HG02610 (cell line): ENCODE measurements around the gene PPP2R5B.
"Not testable (repeated sequence)": the region's sequence is repeated elsewhere in the genome, so short reads cannot be mapped to it uniquely, and the experiment has no call there.

Experiments
- ATAC-seq: cut with Tn5 transposase; IDR thresholded peaks from one replicate; pipeline ENCODE4 v1.9.1; 2021; ENCODE audit warnings: mild to moderate bottlenecking, moderate library complexity; ENCODE audit not compliant: unreplicated experiment

Gene PPP2R5B

DNA sequence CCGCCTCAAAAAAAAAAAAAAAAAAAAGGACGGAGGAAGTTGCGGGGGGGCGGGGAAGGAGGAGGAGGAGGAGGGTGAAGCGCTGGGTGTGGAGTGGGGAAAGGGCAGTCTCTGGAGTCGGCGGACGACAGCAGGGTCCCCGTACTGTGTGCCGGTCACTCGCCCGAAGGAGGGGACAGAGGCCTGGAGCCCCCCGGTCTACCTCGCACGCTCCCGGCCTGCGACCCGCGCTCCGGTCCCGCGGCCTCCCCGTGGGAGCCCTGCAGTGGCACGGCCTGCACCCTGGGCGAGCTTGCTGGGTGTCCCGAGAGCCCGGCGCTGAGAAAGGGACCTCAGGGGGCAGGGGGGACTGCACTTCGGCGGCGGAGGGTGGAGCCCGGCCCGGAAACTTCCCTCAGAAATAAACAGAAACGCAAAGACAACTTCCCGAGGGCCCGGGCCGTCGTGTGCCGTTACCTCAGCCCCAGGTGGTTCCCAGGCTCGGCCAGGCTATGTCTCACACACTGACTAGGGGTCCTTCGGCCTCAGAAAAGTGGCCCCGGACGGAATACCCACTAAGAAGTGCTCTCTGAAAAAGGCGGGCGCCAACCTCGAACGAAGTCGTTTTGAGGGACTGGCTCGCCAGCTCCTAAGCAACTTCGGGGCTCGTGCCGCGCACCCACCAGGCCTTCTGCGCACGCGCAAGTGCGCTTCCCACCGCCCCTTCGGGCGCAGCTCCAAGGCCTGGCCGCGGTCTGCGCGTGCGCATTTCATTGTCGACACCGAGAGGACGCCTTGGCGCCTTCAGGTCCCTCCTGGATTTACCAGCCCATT is 47.1 kb downstream of the PPP2R5B start, which contains the start of gene MAJIN:
Gene MAJIN (minus strand): TSS at position 688 of the 813 bp plus-strand sequence. CDS start 12,703 bp downstream, outside the sequence.
- ATAC-seq: no peak

DNA sequence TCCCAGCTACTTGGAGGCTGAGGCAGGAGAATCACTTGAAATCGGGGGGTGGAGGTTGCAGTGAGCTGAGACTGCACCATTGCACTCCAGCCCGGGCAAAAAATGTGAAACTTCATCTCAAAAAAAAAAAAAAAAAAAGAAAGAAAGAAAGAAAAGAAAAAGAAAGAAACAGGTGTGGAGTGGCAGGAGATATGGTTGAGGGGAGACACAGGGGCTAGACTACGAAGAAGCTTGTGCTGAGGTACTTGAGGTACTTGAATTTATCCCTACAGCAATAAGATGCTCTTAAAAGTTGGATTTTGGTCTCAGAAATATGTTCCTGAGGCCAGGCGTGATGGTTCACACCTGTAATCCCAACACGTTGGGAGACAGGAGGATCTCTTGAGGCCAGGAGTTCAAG is 49.6 kb downstream of the PPP2R5B start:
- ATAC-seq: no peak

DNA sequence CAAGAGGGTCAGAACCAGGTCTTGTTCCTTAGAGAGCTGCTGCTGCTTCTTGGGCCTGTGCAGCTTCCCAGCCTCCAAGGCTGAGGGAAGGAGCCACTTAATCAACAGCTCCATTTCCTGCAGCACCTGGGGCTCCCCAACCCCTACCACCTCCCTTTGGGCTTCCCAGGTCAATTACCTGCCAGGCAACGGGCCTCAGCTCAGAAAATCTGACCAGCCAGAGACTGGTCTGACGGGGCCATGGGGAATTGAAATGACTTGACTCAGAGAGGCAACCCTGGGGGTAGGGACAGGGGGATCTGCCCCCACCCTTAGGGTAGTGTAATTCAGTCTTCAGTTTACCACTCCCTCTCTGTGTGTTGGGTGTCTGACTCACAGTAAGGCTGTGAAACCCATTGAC is 52.2 kb downstream of the PPP2R5B start:
- ATAC-seq: no peak

DNA sequence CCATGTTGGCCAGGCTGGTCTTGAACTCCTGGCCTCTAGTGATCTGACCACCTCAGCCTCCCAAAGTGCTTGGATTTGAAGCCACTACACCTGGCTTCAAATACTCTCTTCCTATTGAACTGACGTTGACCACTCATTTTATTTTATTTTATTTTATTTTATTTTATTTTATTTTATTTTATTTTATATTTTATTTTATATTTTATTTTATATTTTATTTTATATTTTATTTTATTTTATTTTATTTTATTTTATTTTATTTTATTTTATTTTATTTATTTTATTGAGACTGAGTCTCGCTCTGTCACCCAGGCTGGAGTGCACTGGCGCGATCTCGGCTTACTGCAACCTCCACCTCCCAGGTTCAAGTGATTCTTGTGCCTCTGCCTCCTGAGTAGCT is 58.9 kb downstream of the PPP2R5B start:
- ATAC-seq: not testable (repeated sequence)
